ENCODE data around the gene DYNLRB1.
"Not testable (repeated sequence)": the region's sequence is repeated elsewhere in the genome, so short reads cannot be mapped to it uniquely, and the experiment has no call there.

Gene DYNLRB1

DNA sequence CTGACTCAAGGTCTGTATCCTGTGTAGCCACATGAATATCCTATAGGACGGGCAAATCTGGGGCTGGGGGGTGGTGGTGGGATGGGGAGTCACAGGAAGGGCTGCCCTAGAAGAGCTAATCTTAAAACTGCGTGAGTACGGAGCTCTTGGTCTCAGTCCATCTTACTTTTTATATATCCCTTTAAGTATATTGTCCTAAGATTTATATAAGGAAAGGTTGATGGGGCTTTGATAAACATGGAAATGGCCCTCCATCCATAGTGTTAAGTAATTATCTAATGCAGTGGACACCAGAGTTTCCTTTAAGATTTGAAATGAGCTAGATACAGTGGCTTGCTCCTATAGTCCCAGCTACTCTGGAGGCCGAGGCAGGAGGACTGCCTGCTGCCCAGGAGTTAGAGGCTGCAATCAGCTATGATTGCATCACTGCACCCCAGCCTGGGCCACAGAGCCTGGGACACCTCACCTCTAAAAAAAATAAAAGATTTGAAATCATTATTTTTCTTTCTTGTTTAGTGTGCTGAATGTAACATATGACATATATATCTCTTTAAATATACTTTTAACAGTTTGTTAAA lies 24.2 kb upstream of the DYNLRB1 start:
- H3K27me3 ChIP-seq (replicated peaks; ENCODE audit: control insufficient read depth, insufficient read depth, low read length): no peaks in the 10 kb centered on the region
- peaks cover 96% of the 10 kb centered on the region for H3K36me3 ChIP-seq (ENCODE audit: control insufficient read depth, insufficient read depth, low read length, severe bottlenecking)
- no peaks in the 10 kb centered on the region for H3K4me1 ChIP-seq (ENCODE audit: control insufficient read depth, insufficient read depth, low read length)
- no peak overlapping the region for H3K4me3 ChIP-seq (ENCODE audit: low read length)
- no peak overlapping the region for H3K9ac ChIP-seq (ENCODE audit: low read length)
- H3K9me3 ChIP-seq (ENCODE audit: control insufficient read depth, low read length): no peaks in the 10 kb centered on the region
- DNase-seq (ENCODE audit: low read depth): no peak

DNA sequence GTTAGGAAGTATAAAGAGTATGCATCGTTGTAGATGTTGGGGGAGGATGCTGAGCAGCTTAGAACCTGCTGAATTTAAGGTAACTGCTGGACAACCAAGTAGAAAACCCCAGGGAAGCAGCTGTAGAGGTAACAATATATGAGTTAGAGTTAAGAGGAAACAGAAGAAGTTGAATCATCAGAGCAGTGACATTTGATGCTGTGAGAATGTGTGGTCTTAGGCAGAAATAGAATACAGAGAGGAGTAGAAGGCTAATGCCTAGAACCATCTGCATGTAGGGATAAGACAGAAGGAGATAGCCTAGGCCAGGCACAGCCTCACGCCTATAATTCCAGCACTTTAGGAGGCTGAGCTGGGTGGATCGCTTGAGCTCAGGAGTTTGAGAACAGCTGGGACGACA lies 22.6 kb upstream of the DYNLRB1 start:
- Histone ChIP-seq H3K9me3 (ENCODE audit: control insufficient read depth, low read length) (peaks cover 5% of the 10 kb centered on the region), H3K4me1 (ENCODE audit: control insufficient read depth, insufficient read depth, low read length) (no peaks in the 10 kb centered on the region), H3K9ac (ENCODE audit: low read length) (no peak overlapping the region), H3K27me3 (replicated peaks; ENCODE audit: control insufficient read depth, insufficient read depth, low read length) (no peaks in the 10 kb centered on the region), H3K36me3 (ENCODE audit: control insufficient read depth, insufficient read depth, low read length, severe bottlenecking) (peaks cover 91% of the 10 kb centered on the region), H3K4me3 (ENCODE audit: low read length) (no peak overlapping the region)
- DNase-seq (ENCODE audit: low read depth): no peak

DNA sequence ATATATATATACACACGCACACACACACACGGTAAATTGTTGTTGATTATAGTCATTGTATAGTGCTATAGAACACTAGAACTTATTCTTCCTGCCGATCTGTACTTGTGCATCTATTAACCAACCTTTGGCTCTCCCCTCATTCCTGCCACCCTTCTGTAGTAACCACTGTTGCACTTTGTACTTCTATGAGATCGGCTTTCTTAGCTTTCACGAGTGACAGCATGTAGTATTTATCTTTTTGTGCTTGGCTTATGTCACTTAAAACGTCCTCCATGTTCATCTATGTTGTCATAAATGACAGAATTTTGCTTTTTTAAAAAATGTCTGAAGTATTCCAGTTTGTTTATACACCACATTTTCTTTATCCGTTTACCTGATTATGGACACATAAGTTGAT lies 20.9 kb upstream of the DYNLRB1 start:
- Histone ChIP-seq H3K4me1 (ENCODE audit: control insufficient read depth, insufficient read depth, low read length) (no peaks in the 10 kb centered on the region), H3K36me3 (ENCODE audit: control insufficient read depth, insufficient read depth, low read length, severe bottlenecking) (peaks cover 81% of the 10 kb centered on the region), H3K27me3 (replicated peaks; ENCODE audit: control insufficient read depth, insufficient read depth, low read length) (no peaks in the 10 kb centered on the region), H3K9me3 (ENCODE audit: control insufficient read depth, low read length) (peaks cover 5% of the 10 kb centered on the region), H3K9ac (ENCODE audit: low read length) (no peak overlapping the region), H3K4me3 (ENCODE audit: low read length) (no peak overlapping the region)
- DNase-seq (ENCODE audit: low read depth): no peak

DNA sequence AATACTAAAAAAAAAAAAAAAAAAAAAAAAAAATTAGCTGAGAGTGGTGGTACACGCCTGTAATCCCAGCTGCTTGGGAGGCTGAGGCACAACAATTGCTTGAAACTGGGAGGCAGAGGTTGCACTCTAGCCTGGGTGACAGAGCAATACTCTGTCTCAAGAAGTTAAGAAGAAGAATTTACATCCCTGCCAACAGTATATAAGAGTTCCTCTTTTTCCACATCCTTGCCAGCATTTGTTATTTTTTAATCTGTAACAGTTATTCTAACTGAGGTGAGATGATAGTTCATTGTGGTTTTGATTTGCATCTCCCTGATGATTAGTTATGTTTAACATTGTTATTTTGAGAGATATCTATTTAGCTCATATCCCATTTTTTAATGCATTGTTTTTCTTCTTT lies 20.3 kb upstream of the DYNLRB1 start:
- Histone ChIP-seq H3K4me1 (ENCODE audit: control insufficient read depth, insufficient read depth, low read length) (no peaks in the 10 kb centered on the region), H3K36me3 (ENCODE audit: control insufficient read depth, insufficient read depth, low read length, severe bottlenecking) (peaks cover 81% of the 10 kb centered on the region), H3K27me3 (replicated peaks; ENCODE audit: control insufficient read depth, insufficient read depth, low read length) (no peaks in the 10 kb centered on the region), H3K4me3 (ENCODE audit: low read length) (no peak overlapping the region), H3K9ac (ENCODE audit: low read length) (no peak overlapping the region), H3K9me3 (ENCODE audit: control insufficient read depth, low read length) (peaks cover 8% of the 10 kb centered on the region)
- no peak for DNase-seq (ENCODE audit: low read depth)

DNA sequence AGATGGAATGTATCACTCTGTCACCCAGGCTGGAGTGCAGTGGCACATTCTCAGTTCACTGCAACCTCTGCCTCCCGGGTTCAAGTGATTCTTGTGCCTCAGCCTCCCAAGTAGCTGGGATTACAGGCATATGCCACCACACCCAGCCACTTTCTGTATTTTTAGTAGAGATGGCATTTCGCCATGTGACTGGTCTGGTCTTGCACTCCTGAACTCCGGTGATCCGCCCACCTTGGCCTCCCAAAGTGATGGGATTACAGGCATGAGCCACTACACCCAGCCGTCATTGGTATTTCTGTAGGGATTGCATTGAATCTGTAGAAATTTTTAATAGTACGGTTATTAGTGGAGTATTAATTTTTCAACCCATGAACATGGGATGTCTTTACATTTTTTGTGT lies 18.6 kb upstream of the DYNLRB1 start:
- not testable (repeated sequence) for DNase-seq (ENCODE audit: low read depth); H3K4me3 ChIP-seq (ENCODE audit: low read length); H3K27me3 ChIP-seq (replicated peaks; ENCODE audit: control insufficient read depth, insufficient read depth, low read length); H3K4me1 ChIP-seq (ENCODE audit: control insufficient read depth, insufficient read depth, low read length); H3K9ac ChIP-seq (ENCODE audit: low read length)
- Histone ChIP-seq H3K36me3 (ENCODE audit: control insufficient read depth, insufficient read depth, low read length, severe bottlenecking) (peaks cover 73% of the 10 kb centered on the region), H3K9me3 (ENCODE audit: control insufficient read depth, low read length) (peaks cover 11% of the 10 kb centered on the region)

DNA sequence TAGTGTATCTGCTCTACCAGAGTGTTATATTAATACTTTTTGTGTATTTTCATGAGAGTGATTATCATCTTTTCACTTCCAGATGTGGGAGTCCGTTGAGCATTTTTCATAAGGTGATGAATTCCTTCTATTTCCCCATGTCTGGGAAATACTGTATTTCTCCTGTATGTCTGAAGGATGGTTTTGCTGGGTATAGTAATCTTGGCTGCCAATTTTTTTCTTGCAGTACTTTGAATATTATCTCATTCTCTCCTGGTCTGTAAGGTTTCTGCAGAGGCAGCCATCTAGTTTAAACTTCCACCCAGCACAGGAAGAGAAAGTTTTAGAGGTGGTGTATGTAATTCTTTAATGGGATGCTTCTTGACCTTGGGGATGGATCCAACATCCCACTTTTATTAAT lies 15.4 kb upstream of the DYNLRB1 start:
- Histone ChIP-seq H3K4me1 (ENCODE audit: control insufficient read depth, insufficient read depth, low read length) (peaks cover 2% of the 10 kb centered on the region), H3K27me3 (replicated peaks; ENCODE audit: control insufficient read depth, insufficient read depth, low read length) (no peaks in the 10 kb centered on the region), H3K9ac (ENCODE audit: low read length) (no peak overlapping the region), H3K36me3 (ENCODE audit: control insufficient read depth, insufficient read depth, low read length, severe bottlenecking) (peaks cover 65% of the 10 kb centered on the region), H3K9me3 (ENCODE audit: control insufficient read depth, low read length) (peaks cover 11% of the 10 kb centered on the region), H3K4me3 (ENCODE audit: low read length) (no peak overlapping the region)
- no peak for DNase-seq (ENCODE audit: low read depth)

DNA sequence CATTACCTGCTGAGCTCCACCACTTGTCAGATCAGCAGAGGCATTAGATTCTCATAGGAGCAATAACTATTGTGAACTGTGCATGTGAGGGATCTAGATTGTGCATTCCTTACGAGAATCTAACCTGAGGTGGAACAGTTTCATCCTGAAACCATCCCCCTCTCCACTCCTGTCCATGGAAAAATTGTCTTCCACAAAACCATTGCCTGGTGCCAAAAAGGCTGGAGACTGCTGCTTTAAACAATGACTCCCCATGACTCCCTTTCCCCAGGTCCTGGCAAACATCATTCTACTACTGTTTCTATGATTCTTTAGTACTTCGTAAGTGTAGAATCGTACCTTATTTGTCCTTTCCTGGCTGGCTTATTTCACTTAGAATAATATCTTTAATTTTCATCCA lies 9.7 kb upstream of the DYNLRB1 start:
- peaks cover 6% of the 10 kb centered on the region for H3K4me1 ChIP-seq (ENCODE audit: control insufficient read depth, insufficient read depth, low read length)
- no peak overlapping the region for H3K9ac ChIP-seq (ENCODE audit: low read length)
- H3K27me3 ChIP-seq (replicated peaks; ENCODE audit: control insufficient read depth, insufficient read depth, low read length): no peaks in the 10 kb centered on the region
- H3K9me3 ChIP-seq (ENCODE audit: control insufficient read depth, low read length): no peaks in the 10 kb centered on the region
- H3K36me3 ChIP-seq (ENCODE audit: control insufficient read depth, insufficient read depth, low read length, severe bottlenecking): peaks cover 71% of the 10 kb centered on the region
- no peak for DNase-seq (ENCODE audit: low read depth)
- no peak overlapping the region for H3K4me3 ChIP-seq (ENCODE audit: low read length)

DNA sequence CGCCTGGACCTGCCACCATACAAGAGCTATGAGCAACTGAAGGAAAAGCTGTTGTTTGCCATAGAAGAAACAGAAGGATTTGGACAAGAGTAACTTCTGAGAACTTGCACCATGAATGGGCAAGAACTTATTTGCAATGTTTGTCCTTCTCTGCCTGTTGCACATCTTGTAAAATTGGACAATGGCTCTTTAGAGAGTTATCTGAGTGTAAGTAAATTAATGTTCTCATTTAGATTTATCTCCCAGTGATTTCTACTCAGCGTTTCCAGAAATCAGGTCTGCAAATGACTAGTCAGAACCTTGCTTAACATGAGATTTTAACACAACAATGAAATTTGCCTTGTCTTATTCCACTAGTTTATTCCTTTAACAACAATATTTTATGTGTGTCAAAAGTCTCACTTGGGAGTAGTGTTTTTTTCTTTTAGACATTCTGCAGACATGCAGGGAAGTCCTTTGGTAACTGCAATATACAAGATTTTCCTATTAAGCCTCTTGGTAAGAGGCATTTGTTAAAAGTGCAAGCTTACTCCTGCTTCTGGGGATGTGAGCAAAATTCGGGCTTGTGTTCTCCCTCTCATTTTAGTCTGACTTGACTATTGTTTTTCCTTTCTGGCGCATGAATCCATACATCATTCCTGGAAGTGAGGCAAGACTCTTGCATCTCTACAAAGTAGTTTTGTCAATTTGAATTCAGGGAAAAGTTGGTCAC lies 8.4 kb upstream of the DYNLRB1 start:
- H3K4me3 ChIP-seq (ENCODE audit: low read length): no peak overlapping the region
- H3K36me3 ChIP-seq (ENCODE audit: control insufficient read depth, insufficient read depth, low read length, severe bottlenecking): peaks cover 79% of the 10 kb centered on the region
- DNase-seq (ENCODE audit: low read depth): no peak
- H3K4me1 ChIP-seq (ENCODE audit: control insufficient read depth, insufficient read depth, low read length): peaks cover 14% of the 10 kb centered on the region
- no peak overlapping the region for H3K9ac ChIP-seq (ENCODE audit: low read length)
- no peaks in the 10 kb centered on the region for H3K27me3 ChIP-seq (replicated peaks; ENCODE audit: control insufficient read depth, insufficient read depth, low read length)
- H3K9me3 ChIP-seq (ENCODE audit: control insufficient read depth, low read length): no peaks in the 10 kb centered on the region

DNA sequence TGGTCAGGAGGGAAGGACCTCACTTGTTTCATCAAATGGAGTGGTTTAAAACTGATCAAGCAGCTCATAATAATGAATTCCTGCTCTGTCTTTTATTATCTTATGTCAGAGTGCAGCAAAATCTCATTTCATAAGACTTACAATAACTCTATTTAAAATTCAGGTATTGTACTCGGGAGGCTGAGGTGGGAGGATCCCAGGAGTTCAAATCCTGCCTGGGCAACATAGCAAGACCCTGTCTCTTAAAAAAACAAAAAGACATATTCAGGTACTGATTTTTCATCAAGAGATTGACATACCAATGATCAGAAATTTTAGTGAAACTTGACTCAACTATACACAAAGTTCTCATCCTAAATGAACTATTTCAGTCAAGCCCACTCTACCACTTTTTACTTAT lies 5.6 kb upstream of the DYNLRB1 start:
- no peaks in the 10 kb centered on the region for H3K27me3 ChIP-seq (replicated peaks; ENCODE audit: control insufficient read depth, insufficient read depth, low read length)
- H3K4me1 ChIP-seq (ENCODE audit: control insufficient read depth, insufficient read depth, low read length): peaks cover 24% of the 10 kb centered on the region
- DNase-seq (ENCODE audit: low read depth): no peak
- H3K9ac ChIP-seq (ENCODE audit: low read length): no peak overlapping the region
- H3K4me3 ChIP-seq (ENCODE audit: low read length): no peak overlapping the region
- peaks cover 64% of the 10 kb centered on the region for H3K36me3 ChIP-seq (ENCODE audit: control insufficient read depth, insufficient read depth, low read length, severe bottlenecking)
- H3K9me3 ChIP-seq (ENCODE audit: control insufficient read depth, low read length): no peaks in the 10 kb centered on the region

DNA sequence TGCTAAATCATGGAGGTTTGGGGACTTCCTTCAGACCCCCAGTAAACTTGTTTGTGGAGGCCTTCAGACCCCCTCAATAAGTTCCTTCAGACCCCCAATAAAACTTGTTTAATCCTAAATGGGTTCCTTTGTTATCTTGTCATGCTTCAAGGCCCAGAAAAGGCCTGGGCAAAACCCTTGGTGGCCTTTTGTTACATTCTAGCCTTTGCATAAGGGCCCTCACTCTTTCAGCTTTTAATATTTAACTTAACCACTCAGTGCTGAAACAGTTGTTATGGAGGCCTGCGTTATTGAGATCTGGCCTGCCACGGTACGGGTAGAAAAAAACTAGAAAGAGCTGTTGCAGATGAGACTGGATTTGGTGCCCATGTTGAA lies 4.3 kb upstream of the DYNLRB1 start:
- Histone ChIP-seq H3K4me1 (ENCODE audit: control insufficient read depth, insufficient read depth, low read length) (peaks cover 27% of the 10 kb centered on the region), H3K27me3 (replicated peaks; ENCODE audit: control insufficient read depth, insufficient read depth, low read length) (no peaks in the 10 kb centered on the region), H3K9me3 (ENCODE audit: control insufficient read depth, low read length) (no peaks in the 10 kb centered on the region), H3K9ac (ENCODE audit: low read length) (no peak overlapping the region), H3K4me3 (ENCODE audit: low read length) (no peak overlapping the region), H3K36me3 (ENCODE audit: control insufficient read depth, insufficient read depth, low read length, severe bottlenecking) (peaks cover 51% of the 10 kb centered on the region)
- DNase-seq (ENCODE audit: low read depth): no peak

DNA sequence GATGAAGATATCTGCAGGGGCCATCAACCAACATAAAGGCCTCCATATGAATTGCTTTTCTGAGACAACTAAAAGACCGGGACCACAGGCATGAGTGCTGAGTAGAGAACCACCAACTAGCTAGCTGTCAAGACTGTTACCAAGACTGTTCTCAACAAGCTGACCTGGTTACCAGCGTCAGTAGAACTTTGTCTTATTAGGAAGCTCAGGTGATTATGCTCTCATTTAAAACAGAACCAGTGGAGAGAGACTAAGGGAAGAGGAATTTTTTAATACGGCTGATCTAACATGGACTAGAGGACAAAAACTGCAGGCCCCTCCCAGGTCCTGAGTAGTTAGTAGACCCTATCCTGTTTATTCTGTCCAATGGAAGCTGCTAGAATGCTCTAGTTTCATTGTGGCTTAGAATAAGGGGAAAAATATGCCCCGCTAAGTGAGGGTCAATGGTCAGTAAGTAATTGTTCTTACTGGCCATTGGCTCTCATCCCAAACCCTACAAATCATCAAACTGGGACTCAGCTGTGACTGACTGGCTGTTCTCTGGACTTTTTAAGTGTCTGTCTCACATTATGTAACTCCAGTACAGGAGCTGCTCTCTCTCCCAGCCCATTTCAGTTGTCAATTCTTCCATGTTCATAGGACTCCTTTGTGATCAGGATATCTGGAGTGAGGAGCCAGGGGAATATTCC lies 3.8 kb upstream of the DYNLRB1 start:
- Histone ChIP-seq H3K9me3 (ENCODE audit: control insufficient read depth, low read length) (no peaks in the 10 kb centered on the region), H3K9ac (ENCODE audit: low read length) (no peak overlapping the region), H3K4me3 (ENCODE audit: low read length) (no peak overlapping the region), H3K36me3 (ENCODE audit: control insufficient read depth, insufficient read depth, low read length, severe bottlenecking) (peaks cover 46% of the 10 kb centered on the region), H3K4me1 (ENCODE audit: control insufficient read depth, insufficient read depth, low read length) (peaks cover 30% of the 10 kb centered on the region), H3K27me3 (replicated peaks; ENCODE audit: control insufficient read depth, insufficient read depth, low read length) (no peaks in the 10 kb centered on the region)
- DNase-seq (ENCODE audit: low read depth): no peak
